ENCODE results near the gene CCL16.

The CCL16 gene

GRCh38 chr17:35930211-35931065 is 50.9 kb downstream of the CCL16 start, which contains the start of gene RDM1:
Gene RDM1 (minus strand): TSS chr17:35930773. CDS start chr17:35930727, 46 bp downstream.
- no peak for TF ChIP-seq CTCF (IDR thresholded peaks at IDR 0.05; ENCODE audit: insufficient read depth, missing control alignments)
- FAIRE-seq, result no peak
- DNase-seq (ENCODE audit: insufficient read length, low spot score), result no peak

GRCh38 chr17:35927714-35928113 is 53.6 kb downstream of the CCL16 start:
- TF ChIP-seq CTCF (IDR thresholded peaks at IDR 0.05; ENCODE audit: insufficient read depth, missing control alignments), result no peak
- no peak for DNase-seq (ENCODE audit: insufficient read length, low spot score)
- no peak for FAIRE-seq
